ENCODE measurements around the gene LPAR5. TPM values are rescaled to one million over a fixed set of nuclear protein-coding genes. Genes with fewer than 3 reads are reported as not detected.

Gene LPAR5
- total RNA-seq: 0.94 TPM

GRCh38 chr12:6635856-6636531 is at the start of gene LPAR5:
LPAR5 (minus strand) TSS chr12:6635959; CDS start chr12:6621248, 14,711 bp downstream.

GRCh38 chr12:6662906-6663742 is 27.4 kb upstream of the LPAR5 start, which contains the start of gene ING4:
ING4 (minus strand) TSS chr12:6663119; CDS start chr12:6663101, 18 bp downstream.

GRCh38 chr12:6647083-6647604 is 11.4 kb upstream of the LPAR5 start, which contains the start of gene ACRBP:
ACRBP (minus strand) TSS chr12:6647432; CDS start chr12:6647366, 66 bp downstream.

Small RNA genes within 50 kb of the gene (small RNA-seq; reads per million reads assigned to genes)
- 111 reads per million, percentile 95 among the genes with 10 or more reads in this experiment for gene SCARNA11 (ENCODE audit: low replicate concordance)

Other genes starting within 250 kb of the LPAR5 start
- 0.63 TPM for gene CD27, start 191.0 kb downstream of the LPAR5 start, total RNA-seq
- 0.94 TPM for gene TAPBPL, start 183.9 kb downstream of the LPAR5 start, total RNA-seq
- gene VAMP1, start 165.3 kb downstream of the LPAR5 start, total RNA-seq: 5.9 TPM
- gene MRPL51, start 142.7 kb downstream of the LPAR5 start, total RNA-seq: 33.5 TPM
- gene NCAPD2, start 141.9 kb downstream of the LPAR5 start, total RNA-seq: 19.4 TPM
- gene GAPDH, start 101.4 kb downstream of the LPAR5 start, total RNA-seq: 1,745 TPM
- 6.6 TPM for gene IFFO1, start 79.9 kb downstream of the LPAR5 start, total RNA-seq
- gene NOP2, start 67.7 kb downstream of the LPAR5 start, total RNA-seq: 18.5 TPM
- 210 TPM for gene CHD4, start 28.6 kb downstream of the LPAR5 start, total RNA-seq
- gene ACRBP, start 11.5 kb upstream of the LPAR5 start, total RNA-seq: 1.6 TPM
- 83.6 TPM for gene ING4, start 27.2 kb upstream of the LPAR5 start, total RNA-seq
- gene ZNF384, start 53.4 kb upstream of the LPAR5 start, total RNA-seq: 32.2 TPM
- gene PIANP, start 64.9 kb upstream of the LPAR5 start, total RNA-seq: 4.1 TPM
- gene COPS7A, start 88.1 kb upstream of the LPAR5 start, total RNA-seq: 39.4 TPM
- 110 TPM for gene MLF2, start 117.2 kb upstream of the LPAR5 start, total RNA-seq
- 64.5 TPM for gene PTMS, start 130.4 kb upstream of the LPAR5 start, total RNA-seq
- gene LAG3, start 136.6 kb upstream of the LPAR5 start, total RNA-seq: not detected
- gene CD4, start 153.6 kb upstream of the LPAR5 start, total RNA-seq: 1.9 TPM
- 57.0 TPM for gene GPR162, start 185.9 kb upstream of the LPAR5 start, total RNA-seq
- gene P3H3, start 192.4 kb upstream of the LPAR5 start, total RNA-seq: 25.7 TPM
- gene GNB3, start 205.0 kb upstream of the LPAR5 start, total RNA-seq: 5.9 TPM
- 4.1 TPM for gene CDCA3, start 215.3 kb upstream of the LPAR5 start, total RNA-seq
- gene USP5, start 216.2 kb upstream of the LPAR5 start, total RNA-seq: 64.8 TPM
- 181 TPM for gene TPI1, start 231.6 kb upstream of the LPAR5 start, total RNA-seq
- 2.8 TPM for gene SPSB2, start 237.3 kb upstream of the LPAR5 start, total RNA-seq